Panc1 (cell line): ENCODE measurements around the gene C9orf72.

Experiments used
- POLR2AphosphoS5 ChIP-seq: IDR thresholded peaks from 2 replicates; pipeline ENCODE4 v1.6.1; 2012; ENCODE audit warnings: mild to moderate bottlenecking, low read depth, low read length, moderate library complexity
- TCF7L2 ChIP-seq: IDR thresholded peaks from 2 replicates; pipeline ENCODE4 v1.6.1; 2011; ENCODE audit warnings: mild to moderate bottlenecking, low read depth, low read length, inconsistent platforms
- TF ChIP-seq, protein P1 (sequence below): fragments of 450-650 bp; IDR thresholded peaks from 2 replicates; pipeline ENCODE4 v1.5.1; 2017; ENCODE audit warnings: mild to moderate bottlenecking

DNA sequence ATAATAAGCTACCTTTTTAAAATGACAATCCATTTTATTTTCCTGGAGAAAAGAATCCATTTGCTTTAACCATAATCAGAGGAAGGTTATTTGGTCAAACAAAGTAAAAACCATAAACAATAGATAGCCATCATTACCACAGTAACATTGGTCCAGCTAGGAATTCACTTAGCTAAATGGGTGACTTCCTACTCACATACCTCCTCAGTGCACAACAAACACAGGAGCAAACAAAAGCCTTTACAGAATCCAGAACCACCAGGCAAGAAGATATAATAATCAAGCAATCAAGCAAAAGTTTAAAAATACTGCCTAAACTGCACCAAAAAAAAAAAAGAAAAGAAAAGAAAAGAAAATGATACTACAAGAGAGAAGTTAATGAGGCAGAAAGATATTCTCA is 50.1 kb downstream of the C9orf72 start:
- TF ChIP-seq TCF7L2 (no peak), POLR2AphosphoS5 (no peak)
- TF ChIP-seq, protein P1, sequence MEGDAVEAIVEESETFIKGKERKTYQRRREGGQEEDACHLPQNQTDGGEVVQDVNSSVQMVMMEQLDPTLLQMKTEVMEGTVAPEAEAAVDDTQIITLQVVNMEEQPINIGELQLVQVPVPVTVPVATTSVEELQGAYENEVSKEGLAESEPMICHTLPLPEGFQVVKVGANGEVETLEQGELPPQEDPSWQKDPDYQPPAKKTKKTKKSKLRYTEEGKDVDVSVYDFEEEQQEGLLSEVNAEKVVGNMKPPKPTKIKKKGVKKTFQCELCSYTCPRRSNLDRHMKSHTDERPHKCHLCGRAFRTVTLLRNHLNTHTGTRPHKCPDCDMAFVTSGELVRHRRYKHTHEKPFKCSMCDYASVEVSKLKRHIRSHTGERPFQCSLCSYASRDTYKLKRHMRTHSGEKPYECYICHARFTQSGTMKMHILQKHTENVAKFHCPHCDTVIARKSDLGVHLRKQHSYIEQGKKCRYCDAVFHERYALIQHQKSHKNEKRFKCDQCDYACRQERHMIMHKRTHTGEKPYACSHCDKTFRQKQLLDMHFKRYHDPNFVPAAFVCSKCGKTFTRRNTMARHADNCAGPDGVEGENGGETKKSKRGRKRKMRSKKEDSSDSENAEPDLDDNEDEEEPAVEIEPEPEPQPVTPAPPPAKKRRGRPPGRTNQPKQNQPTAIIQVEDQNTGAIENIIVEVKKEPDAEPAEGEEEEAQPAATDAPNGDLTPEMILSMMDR: no peak
